Activated effector memory CD4-positive, alpha-beta T cell treated with Interleukin-2 at 50 U/mL for 16 hours (primary cell): ENCODE results near the gene FGFBP1.

Experiments used
- DNase-seq: peaks from one replicate; pipeline ENCODE4 v3.0.0-alpha.2; 2020

Gene FGFBP1

GRCh38 chr4:15910155-15910940 is 28.2 kb downstream of the FGFBP1 start:
- DNase-seq: no peak

DNA sequence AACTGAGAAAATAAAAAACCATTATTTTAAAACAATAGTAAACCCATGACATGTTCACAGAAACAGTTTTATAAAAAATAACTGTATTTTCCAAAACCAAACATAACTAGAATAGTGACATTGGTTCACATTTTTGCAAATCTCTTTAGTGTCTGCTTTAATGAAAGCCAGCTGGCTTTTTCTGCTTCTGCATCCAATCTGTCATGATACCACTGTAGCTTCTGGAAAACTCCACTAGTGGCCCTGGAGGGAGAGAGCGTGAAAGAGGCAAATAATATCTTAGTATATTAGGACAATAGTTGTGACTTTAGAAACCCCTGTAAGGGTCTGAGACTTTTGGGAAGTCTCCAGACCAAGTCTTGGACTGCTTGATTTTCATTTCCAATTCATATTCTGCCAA is 31.1 kb downstream of the FGFBP1 start:
- DNase-seq: no peak

DNA sequence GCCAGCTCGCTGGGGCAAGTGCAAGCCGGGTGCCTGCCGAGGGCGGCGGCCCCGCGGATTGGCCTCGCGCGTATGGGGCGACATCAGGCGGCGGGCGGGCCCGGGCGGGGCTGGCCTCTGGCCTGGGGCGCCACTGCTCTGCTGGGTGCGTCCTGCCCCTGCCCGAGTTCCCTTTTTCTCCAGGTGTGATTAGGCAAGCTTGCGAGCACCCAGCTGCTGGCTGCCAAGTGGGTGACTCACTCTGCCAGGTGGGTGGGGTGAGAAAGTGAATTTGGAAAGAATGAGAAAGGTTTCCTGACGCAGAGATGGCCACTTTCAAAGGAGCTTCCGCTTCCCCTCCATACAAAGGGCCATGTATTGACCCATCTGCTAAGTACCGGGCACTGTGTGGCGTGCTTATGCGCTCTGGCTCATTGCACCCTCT is 32.5 kb downstream of the FGFBP1 start:
- DNase-seq: no peak

- DNase-seq: no peak
These were observed 35.8 kb downstream of the FGFBP1 start for GRCh38 chr4:15902746-15903145.

DNA sequence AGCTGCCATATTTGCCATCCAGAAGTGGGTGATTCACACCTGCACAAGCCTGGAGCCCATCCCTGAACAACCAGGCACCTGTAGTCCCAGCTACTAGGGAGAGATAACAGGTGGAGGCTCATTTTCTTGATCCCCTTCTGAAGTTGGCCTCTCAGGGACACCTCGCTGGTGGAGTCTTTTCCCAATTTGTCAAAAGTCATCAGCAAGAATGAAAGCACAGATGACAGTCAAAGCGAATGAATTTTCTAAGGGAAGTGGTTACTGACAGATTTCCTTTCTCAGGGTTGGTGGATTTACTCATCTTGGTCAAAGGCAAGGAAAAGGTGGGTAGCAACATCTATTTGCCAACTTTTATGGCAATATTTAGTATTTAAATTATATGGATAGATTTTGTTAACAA is 36.5 kb downstream of the FGFBP1 start:
- DNase-seq: no peak

- no peak for DNase-seq
These were observed 37.5 kb downstream of the FGFBP1 start for GRCh38 chr4:15901007-15901406.

DNA sequence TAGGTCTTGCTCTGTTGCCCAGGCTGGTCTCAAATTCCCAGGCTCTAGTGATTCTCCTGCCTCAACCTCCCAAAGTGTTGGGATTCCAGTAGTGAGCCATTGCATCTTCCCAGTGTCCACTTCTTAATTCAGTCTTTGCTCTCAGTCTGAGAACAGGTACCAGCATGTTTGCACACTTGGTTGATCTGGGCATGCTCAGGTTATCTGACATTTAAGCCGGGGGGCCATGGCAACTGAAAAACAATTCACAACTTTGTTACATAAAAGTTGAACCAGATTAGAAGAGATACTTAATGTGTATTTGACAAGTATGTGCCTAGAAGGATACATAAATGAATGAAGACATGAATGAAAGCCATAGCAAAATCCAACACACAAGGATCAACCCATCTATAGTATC is 39.0 kb downstream of the FGFBP1 start:
- no peak for DNase-seq

DNA sequence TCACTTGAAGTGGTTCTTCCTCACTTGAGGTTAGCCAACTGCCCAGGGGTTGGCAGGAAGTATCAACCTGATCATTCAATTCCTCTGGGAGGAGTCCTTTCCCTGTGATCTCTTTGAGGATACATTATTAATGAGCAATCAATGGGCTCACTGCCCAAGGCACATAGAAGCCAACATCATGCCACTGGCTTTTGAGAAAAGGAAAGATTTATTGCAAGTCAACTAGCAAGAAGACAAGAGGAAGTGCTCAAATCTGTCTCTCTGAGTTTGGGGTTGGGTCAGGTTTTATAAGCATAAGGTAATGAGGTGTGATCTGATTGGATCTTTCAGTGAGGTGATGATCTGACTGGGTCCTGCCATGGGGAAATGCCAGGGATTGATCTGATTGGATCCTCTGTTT is 39.6 kb downstream of the FGFBP1 start:
- DNase-seq: no peak

- DNase-seq: no peak
These were observed 41.0 kb downstream of the FGFBP1 start for GRCh38 chr4:15897577-15897976.

- no peak for DNase-seq
These were observed 43.3 kb downstream of the FGFBP1 start for GRCh38 chr4:15894921-15895916.

DNA sequence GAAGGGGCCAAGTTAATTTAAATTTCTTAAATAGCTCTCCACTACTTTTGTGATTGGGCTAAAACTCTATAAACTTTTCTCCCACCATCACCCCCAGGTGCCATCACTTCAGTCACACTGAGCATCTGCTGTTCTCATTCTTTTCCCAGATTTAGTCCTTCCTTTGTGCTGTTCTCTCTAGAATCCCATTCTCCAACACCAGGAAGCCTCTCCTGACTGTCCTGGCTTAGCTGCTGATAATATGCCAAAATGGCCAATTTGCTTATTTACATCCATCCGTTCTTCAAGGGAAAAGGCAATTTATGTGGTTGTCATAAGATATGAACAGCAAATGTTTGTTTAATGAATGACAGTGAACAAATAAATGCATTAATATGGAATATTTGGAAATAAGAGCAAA is 44.1 kb downstream of the FGFBP1 start:
- DNase-seq: no peak

GRCh38 chr4:15893962-15894361 is 44.6 kb downstream of the FGFBP1 start:
- no peak for DNase-seq

- no peak for DNase-seq
These were observed 47.2 kb downstream of the FGFBP1 start for GRCh38 chr4:15891312-15891711.

DNA sequence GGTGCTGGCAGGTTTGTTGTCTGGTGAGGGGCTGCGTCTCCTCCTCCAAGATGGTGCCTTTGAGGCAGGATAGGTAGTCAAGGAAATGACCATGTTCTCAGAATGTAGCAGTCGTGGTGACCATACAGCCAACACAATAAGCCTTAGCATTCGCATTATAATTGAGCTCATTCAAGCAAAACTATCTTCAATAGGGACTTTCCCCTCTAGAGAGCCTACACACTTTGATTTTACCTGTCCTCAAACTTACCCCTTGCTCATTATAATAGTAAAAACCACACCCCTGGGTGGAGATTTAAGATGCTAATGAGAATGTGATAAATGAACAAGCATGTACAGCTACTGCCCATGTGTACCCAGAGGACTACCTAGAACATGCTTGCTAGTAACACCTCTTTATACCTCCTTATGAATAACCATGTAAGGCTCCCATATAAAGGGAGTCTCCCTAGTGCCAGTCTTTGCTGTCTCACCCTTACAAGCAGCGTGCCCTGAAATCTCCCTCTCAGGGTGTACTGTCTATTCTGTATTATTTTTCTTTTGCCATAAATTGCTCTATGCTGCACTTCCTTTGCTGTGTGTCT is 48.2 kb downstream of the FGFBP1 start:
- DNase-seq: no peak

DNA sequence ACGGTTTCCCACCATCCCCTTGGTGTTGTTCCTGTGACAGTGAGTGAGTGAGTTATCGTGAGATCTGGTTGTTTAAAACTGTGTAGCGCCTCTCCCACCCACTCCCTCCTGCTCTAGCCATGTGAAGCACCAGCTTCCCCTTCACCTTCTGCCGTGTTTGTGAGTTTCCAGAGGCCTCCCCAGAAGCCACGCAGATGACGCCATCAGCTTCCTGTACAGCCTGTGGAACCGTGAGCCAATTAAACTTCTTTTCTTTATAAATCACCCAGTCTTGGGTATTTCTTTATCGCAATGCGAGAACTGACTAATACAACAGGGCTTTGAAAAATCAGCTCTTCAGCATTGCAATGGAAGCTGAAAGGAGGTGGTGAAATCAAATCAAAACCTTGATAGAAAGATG is 50.0 kb downstream of the FGFBP1 start:
- DNase-seq: no peak
